Parathyroid adenoma (tissue), 2 donors: Measurements from ENCODE around the gene CARF.

ENCODE experiments used
- H2AFZ ChIP-seq: fragments of 300-600 bp; sonication (generic); one replicate; pipeline ENCODE4 v1.7.0; 2017; ENCODE audit warnings: antibody characterized with exemption, mild to moderate bottlenecking
- H3K27ac ChIP-seq: fragments of 300-600 bp; sonication (generic); one replicate; pipeline ENCODE4 v1.7.0; 2017
- H3K27me3 ChIP-seq: fragments of 300-600 bp; sonication (generic); one replicate; pipeline ENCODE4 v1.7.0; 2017; ENCODE audit warnings: low read length; ENCODE audit not compliant: control insufficient read depth, insufficient read depth
- H3K36me3 ChIP-seq: fragments of 300-600 bp; sonication (generic); one replicate; pipeline ENCODE4 v1.7.0; 2017; ENCODE audit warnings: low read length; ENCODE audit not compliant: control insufficient read depth, insufficient read depth
- H3K4me1 ChIP-seq: fragments of 300-600 bp; sonication (generic); one replicate; pipeline ENCODE4 v1.7.0; 2017; ENCODE audit warnings: control low read depth
- H3K4me2 ChIP-seq: fragments of 300-600 bp; sonication (generic); one replicate; pipeline ENCODE4 v1.7.0; 2017; ENCODE audit warnings: low read length
- H3K4me3 ChIP-seq: fragments of 300-600 bp; sonication (generic); one replicate; pipeline ENCODE4 v1.7.0; 2017; ENCODE audit warnings: low read depth, low read length
- H3K79me2 ChIP-seq: fragments of 300-600 bp; sonication (generic); one replicate; pipeline ENCODE4 v1.7.0; 2017; ENCODE audit warnings: control low read depth
- H3K9ac ChIP-seq: fragments of 300-600 bp; sonication (generic); one replicate; pipeline ENCODE4 v1.7.0; 2017; ENCODE audit warnings: mild to moderate bottlenecking
- H3K9me3 ChIP-seq: fragments of 300-600 bp; sonication (generic); one replicate; pipeline ENCODE4 v1.7.0; 2017; ENCODE audit warnings: low read length; ENCODE audit not compliant: control insufficient read depth
- TF ChIP-seq, protein P1 (sequence below): fragments of 300-600 bp; sonication (generic); IDR thresholded peaks from one replicate; pipeline ENCODE4 v1.7.0; 2017; ENCODE audit warnings: antibody characterized with exemption, mild to moderate bottlenecking
- donor health status: primary hyperparathyroidism.

Gene CARF

DNA sequence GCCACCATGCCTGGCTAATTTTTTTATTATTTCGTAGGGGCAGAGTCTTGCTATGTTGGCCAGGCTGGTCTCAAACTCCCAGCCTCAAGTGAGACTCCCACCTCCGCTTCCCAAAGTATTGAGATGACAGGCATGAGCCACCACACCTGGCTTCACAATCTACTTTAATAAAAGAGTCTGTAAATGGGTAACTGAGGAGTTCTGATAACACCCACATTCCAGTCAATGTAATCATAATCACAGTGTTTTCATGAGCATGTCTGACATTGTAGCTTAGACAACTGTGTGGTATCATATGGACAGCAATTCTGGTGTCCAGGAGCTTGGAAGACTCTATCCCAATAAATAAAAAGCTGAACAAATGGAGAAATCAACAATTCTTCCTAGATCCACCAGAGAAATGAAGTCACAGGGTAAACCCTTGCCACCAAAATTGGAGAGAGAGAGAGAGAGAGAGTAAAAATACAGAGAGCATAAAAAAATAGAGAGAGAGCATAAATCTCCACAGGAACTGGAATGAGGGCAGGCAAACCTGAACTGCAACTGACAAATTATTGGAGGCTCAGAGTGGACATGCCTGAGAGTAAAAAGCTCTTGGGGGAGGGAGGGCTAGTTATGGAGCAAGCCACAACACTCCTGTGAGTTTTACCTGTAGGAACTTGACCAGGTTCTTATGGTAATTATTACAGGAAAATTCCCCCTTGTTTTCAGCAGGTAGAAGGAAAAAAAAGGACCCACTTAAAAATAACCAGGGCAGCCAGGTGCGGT, 90.2 kb downstream of the CARF start:
- Histone ChIP-seq H3K9ac (no peak overlapping the region), H2AFZ (no peak overlapping the region), H3K79me2 (no peaks in the 10 kb centered on the region), H3K27me3 (no peaks in the 10 kb centered on the region), H3K36me3 (no peaks in the 10 kb centered on the region), H3K27ac (no peak overlapping the region), H3K4me3 (no peak overlapping the region), H3K4me2 (no peak overlapping the region), H3K9me3 (no peaks in the 10 kb centered on the region), H3K4me1 (no peaks in the 10 kb centered on the region)
- TF ChIP-seq, protein P1, sequence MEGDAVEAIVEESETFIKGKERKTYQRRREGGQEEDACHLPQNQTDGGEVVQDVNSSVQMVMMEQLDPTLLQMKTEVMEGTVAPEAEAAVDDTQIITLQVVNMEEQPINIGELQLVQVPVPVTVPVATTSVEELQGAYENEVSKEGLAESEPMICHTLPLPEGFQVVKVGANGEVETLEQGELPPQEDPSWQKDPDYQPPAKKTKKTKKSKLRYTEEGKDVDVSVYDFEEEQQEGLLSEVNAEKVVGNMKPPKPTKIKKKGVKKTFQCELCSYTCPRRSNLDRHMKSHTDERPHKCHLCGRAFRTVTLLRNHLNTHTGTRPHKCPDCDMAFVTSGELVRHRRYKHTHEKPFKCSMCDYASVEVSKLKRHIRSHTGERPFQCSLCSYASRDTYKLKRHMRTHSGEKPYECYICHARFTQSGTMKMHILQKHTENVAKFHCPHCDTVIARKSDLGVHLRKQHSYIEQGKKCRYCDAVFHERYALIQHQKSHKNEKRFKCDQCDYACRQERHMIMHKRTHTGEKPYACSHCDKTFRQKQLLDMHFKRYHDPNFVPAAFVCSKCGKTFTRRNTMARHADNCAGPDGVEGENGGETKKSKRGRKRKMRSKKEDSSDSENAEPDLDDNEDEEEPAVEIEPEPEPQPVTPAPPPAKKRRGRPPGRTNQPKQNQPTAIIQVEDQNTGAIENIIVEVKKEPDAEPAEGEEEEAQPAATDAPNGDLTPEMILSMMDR = no peak

GRCh38 chr2:203003716-203004115, 91.6 kb downstream of the CARF start:
- H3K9ac ChIP-seq = no peak overlapping the region
- H3K79me2 ChIP-seq = no peaks in the 10 kb centered on the region
- no peaks in the 10 kb centered on the region for H3K27me3 ChIP-seq
- H3K27ac ChIP-seq = no peak overlapping the region
- no peaks in the 10 kb centered on the region for H3K4me1 ChIP-seq
- H3K4me3 ChIP-seq = no peak overlapping the region
- H3K9me3 ChIP-seq = no peaks in the 10 kb centered on the region
- no peaks in the 10 kb centered on the region for H3K36me3 ChIP-seq
- no peak overlapping the region for H2AFZ ChIP-seq
- no peak overlapping the region for H3K4me2 ChIP-seq
- TF ChIP-seq, protein P1 = no peak

DNA sequence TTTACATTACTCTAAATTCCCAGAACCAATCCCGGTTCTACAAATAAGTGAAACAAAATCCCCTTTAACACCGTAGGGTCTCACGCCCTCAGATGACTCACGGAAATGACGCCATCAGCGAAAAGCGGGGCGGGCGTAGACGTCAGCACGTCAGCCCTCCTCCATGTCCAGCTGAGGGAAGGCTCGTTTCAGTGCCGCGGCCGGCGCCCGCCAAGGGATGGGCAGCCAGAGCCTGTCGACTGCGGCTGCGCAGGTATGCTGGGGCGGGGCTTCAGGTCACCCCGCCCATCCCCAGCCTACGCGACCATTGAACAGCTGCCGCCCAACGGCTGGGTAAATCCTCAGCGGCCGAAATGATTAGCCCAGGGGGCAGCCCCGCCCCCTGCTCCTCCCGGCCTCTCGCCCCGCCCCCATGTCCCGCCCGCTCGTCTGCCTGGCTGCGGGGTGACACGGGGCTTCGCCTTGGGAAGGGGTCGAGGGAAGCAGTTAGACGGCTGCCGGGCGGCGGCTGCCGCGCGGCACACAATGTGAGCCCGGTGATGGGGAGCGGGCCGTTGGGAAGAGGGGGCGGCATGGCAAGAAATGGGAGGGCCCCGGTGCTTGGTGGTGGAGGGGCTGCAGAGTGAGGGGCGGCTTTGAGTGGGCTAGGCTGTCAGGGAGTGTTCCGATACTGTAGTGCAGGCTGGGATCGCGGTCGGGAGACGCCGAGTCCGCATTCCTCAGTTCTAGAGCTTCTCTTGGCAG, 102.6 kb downstream of the CARF start, which contains the start of gene NBEAL1:
Gene NBEAL1 (plus strand): TSS at position 420 of the 744 bp plus-strand sequence. CDS start 1,510 bp downstream, outside the sequence.
- H3K79me2 ChIP-seq = no peaks in the 10 kb centered on the region
- peak within 1 kb of the TSS; percentile 6 for H3K9ac ChIP-seq
- no peaks in the 10 kb centered on the region for H3K9me3 ChIP-seq
- H3K4me3 ChIP-seq = peak within 1 kb of the TSS; percentile 74
- peak within 1 kb of the TSS; percentile 83 for H2AFZ ChIP-seq
- H3K27me3 ChIP-seq = no peaks in the 10 kb centered on the region
- H3K36me3 ChIP-seq = no peaks in the 10 kb centered on the region
- H3K4me1 ChIP-seq = no peaks in the 10 kb centered on the region
- peak within 1 kb of the TSS; percentile 83 for H3K27ac ChIP-seq
- TF ChIP-seq, protein P1 = no peak
- H3K4me2 ChIP-seq = peak within 1 kb of the TSS; percentile 85

DNA sequence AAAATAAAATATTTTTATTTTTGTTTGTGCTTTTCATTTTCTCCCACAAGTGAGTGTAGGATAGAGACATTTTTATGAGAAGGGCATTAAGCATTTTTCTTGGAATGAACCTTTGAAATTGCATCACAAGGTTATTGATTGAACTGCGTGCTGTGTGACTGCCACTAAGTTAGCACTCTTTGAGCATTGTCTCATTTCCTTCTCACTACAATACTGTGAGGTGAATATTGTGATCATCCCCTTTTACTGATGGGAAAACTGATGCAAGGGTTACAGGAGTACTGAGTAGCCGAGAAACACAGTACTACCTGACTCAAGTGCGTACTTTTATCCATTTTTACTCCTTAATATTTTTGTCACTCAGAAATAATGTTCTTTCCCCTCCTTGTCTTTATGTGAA, 104.6 kb downstream of the CARF start:
- Histone ChIP-seq H3K9ac (no peak overlapping the region), H3K4me1 (no peaks in the 10 kb centered on the region)
- TF ChIP-seq, protein P1 = no peak

More for the DNA sequence above, 104.6 kb downstream of the CARF start:
- H2AFZ ChIP-seq = no peak overlapping the region
- no peaks in the 10 kb centered on the region for H3K9me3 ChIP-seq
- peak overlapping the region; percentile 25 for H3K4me3 ChIP-seq
- peak overlapping the region; percentile 57 for H3K4me2 ChIP-seq
- no peaks in the 10 kb centered on the region for H3K27me3 ChIP-seq
- H3K36me3 ChIP-seq = no peaks in the 10 kb centered on the region
- no peak overlapping the region for H3K27ac ChIP-seq
- no peaks in the 10 kb centered on the region for H3K79me2 ChIP-seq
